HG03520 (cell line): Measurements from ENCODE around the gene TUBB4A.

ENCODE experiments used
- ATAC-seq: cut with Tn5 transposase; IDR thresholded peaks from one replicate; pipeline ENCODE4 v1.9.1; 2021; ENCODE audit warnings: mild to moderate bottlenecking, moderate library complexity; ENCODE audit not compliant: unreplicated experiment

TUBB4A gene

DNA sequence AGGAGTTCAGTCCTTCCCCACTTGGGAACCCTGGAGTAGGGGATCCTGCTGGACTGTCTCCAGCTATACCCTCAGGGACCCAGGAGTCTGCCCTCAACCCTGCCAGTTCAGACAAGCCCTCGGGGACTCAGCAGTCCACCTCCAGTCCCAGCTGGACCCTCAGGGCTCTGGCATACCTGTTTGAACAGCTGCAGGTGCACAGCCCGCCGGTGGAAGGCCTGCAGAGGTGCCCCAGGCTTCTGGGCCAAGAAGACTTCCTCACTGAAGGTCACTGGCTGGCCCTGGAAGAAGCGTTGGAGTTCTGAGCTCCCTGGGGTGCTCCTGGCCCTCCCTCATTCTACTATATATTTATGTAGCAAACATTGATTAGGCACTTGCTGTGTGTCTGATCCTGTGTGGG lies 29.4 kb downstream of the TUBB4A start:
- ATAC-seq, result no peak

- ATAC-seq, result no peak
Observed at GRCh38 chr19:6471076-6471475, 31.0 kb downstream of the TUBB4A start.

- no peak for ATAC-seq
Observed at GRCh38 chr19:6470173-6470572, 31.9 kb downstream of the TUBB4A start.

- ATAC-seq, result no peak
Observed at GRCh38 chr19:6467384-6467783, 34.7 kb downstream of the TUBB4A start.

GRCh38 chr19:6466526-6467248 lies 35.4 kb downstream of the TUBB4A start:
- ATAC-seq, result no peak

- no peak for ATAC-seq
Observed at GRCh38 chr19:6465663-6466062, 36.4 kb downstream of the TUBB4A start.

DNA sequence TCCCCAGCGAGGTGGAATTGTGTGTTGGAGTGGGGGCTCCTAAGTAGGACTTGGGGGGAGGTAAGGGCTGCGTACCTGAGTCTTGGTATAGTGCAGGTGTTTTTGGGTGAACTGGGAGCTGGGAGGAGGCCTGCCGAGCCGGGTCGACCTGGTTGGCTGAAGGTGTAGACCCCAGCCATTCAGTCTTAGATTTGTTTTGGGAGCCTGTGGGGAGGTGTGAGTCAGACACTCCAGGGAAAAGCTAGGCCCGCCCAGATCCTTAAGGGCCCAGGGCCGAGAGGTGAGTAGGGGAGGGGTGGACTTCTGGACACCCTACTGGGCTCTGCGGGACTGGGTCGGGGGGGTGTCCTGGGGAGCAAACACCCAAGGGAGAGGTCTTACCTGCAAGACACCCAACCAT lies 37.1 kb downstream of the TUBB4A start:
- ATAC-seq, result no peak

GRCh38 chr19:6464070-6464873 lies 37.8 kb downstream of the TUBB4A start, which contains the start of gene CRB3:
CRB3 (plus strand) TSS chr19:6464271; CDS start chr19:6464702, 431 bp downstream.
- no peak for ATAC-seq

DNA sequence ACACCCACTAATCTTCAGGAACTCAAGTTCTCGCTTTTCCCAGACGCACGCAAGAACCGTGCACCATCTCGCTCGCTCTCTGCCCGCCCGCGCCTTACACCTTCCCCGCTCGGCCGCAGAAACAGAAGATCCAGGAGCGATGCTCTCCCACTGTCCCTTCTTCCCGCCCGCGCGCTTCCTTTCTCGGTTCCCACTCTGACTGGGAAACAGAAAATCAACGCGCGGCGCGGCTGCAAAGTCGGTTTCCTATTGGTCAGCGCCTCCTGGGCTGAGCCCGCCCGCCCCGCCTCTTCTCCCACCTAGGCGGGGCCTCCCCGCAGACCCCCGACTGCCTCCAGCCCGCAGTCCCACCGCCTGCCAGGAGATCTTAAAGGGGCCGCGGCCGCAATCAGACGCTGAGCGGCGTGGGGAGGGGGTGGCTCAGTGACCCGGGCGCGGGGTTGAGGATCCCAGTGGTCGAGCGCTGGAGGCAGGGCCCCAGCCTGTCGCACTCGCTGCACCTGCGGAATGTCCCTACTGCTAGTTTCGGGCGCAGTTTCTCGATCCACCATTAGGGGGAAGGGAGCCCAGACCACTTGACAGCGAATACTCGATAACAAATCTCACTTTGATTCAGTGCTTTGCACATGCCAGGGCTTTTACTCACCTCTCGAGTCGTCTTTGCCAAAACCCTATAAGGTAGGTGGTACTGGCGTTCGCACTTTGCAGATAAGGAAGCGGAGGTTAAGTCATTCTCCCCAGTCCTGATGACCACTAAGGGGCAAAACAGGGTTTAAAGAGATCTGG lies 41.8 kb downstream of the TUBB4A start:
- ATAC-seq, result peak; percentile 61

GRCh38 chr19:6459262-6460098 lies 42.6 kb downstream of the TUBB4A start, which contains the start of gene SLC25A23:
SLC25A23 (minus strand) TSS chr19:6459792; CDS start chr19:6459628, 164 bp downstream.
- peak; percentile 10 for ATAC-seq

DNA sequence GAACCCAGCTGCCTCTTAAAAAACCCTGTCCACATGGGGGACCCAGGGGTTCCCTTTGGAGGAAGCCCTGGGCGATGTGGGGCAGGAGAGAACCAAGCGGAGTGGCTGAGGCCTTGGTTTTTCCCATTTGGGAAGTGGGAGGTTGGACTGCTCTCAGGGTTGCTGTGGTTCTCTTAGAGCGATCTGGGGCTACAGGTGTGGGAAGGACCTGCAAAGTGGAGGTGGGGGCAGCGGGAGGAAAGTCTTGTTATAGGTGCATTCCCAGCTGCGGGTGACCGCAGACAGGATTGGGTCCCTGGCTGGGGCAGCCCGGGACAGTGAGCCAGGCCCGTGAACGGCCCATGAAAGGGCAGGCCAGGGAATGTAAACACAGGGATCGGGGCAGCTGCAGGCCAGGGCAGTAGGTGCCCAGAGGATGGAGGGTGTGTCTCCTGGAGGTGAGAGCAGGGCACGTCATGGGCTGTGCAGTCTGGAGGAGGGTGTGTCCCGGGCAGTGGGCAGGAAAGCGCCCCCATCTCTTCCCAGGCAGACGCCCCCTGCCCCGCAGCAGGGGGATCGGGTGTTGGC lies 43.3 kb downstream of the TUBB4A start:
- ATAC-seq, result no peak

- ATAC-seq, result no peak
Observed at GRCh38 chr19:6457958-6458694, 44.0 kb downstream of the TUBB4A start.

- no peak for ATAC-seq
Observed at GRCh38 chr19:6455924-6456323, 46.2 kb downstream of the TUBB4A start.

- no peak for ATAC-seq
Observed at GRCh38 chr19:6453951-6454565, 48.1 kb downstream of the TUBB4A start.

- ATAC-seq, result no peak
Observed at GRCh38 chr19:6452899-6453298, 49.2 kb downstream of the TUBB4A start.

- no peak for ATAC-seq
Observed at GRCh38 chr19:6452223-6452614, 49.9 kb downstream of the TUBB4A start.

- ATAC-seq, result no peak
Observed at GRCh38 chr19:6451583-6452222, 50.4 kb downstream of the TUBB4A start.

- ATAC-seq, result no peak
Observed at GRCh38 chr19:6450166-6450565, 51.9 kb downstream of the TUBB4A start.
